Smooth muscle cell (in vitro differentiated cells): Measurements from ENCODE around the gene TEX51. TPM values are rescaled to one million over a fixed set of nuclear protein-coding genes. Genes with fewer than 3 reads are reported as not detected.

Experiments
- DNase-seq: peaks from one replicate; lab custom pipeline; 2025; ENCODE audit not compliant: unreplicated experiment; lab: John Stamatoyannopoulos, UW
- H2AFZ ChIP-seq: fragments of 200-600 bp; sonication (generic); 2 replicates; pipeline ENCODE4 v1.6.0; 2016; ENCODE audit warnings: antibody characterized with exemption, low read depth, mild to moderate bottlenecking
- H3F3A ChIP-seq: fragments of 200-600 bp; sonication (generic); 2 replicates; pipeline ENCODE4 v1.6.0; 2017; ENCODE audit warnings: antibody characterized with exemption, low read depth
- H3K27ac ChIP-seq: fragments of 200-600 bp; sonication (generic); 2 replicates; pipeline ENCODE4 v1.5.1; 2016; ENCODE audit warnings: low read depth, mild to moderate bottlenecking
- H3K27me3 ChIP-seq: fragments of 200-600 bp; sonication (generic); 2 replicates; pipeline ENCODE4 v1.6.1; 2016; ENCODE audit warnings: low read depth, mild to moderate bottlenecking
- H3K36me3 ChIP-seq: fragments of 200-600 bp; sonication (generic); 2 replicates; pipeline ENCODE4 v1.5.1; 2016; ENCODE audit warnings: low read depth
- H3K4me1 ChIP-seq: fragments of 200-600 bp; sonication (generic); 2 replicates; pipeline ENCODE4 v1.5.1; 2016; ENCODE audit warnings: low read depth
- H3K4me2 ChIP-seq: fragments of 200-600 bp; sonication (generic); 2 replicates; pipeline ENCODE4 v1.6.0; 2016; ENCODE audit warnings: mild to moderate bottlenecking
- H3K4me3 ChIP-seq: fragments of 200-600 bp; sonication (generic); 2 replicates; pipeline ENCODE4 v1.5.1; 2016; ENCODE audit warnings: mild to moderate bottlenecking
- H3K79me2 ChIP-seq: fragments of 200-600 bp; sonication (generic); 2 replicates; pipeline ENCODE4 v1.6.0; 2016; ENCODE audit warnings: low read depth, mild to moderate bottlenecking
- H3K9ac ChIP-seq: fragments of 200-600 bp; sonication (generic); 2 replicates; pipeline ENCODE4 v1.6.0; 2016; ENCODE audit warnings: low read depth
- H3K9me3 ChIP-seq: fragments of 200-600 bp; sonication (generic); replicated peaks from 2 replicates; pipeline ENCODE4 v1.5.1; 2016; ENCODE audit warnings: low read depth
- H4K20me1 ChIP-seq: fragments of 200-600 bp; sonication (generic); 2 replicates; pipeline ENCODE4 v1.6.0; 2016; ENCODE audit warnings: low read depth
- CTCF ChIP-seq: fragments of 200-600 bp; sonication (generic); IDR thresholded peaks from 2 replicates; pipeline ENCODE4 v1.5.1; 2017; ENCODE audit warnings: borderline replicate concordance, mild to moderate bottlenecking, antibody characterized with exemption; ENCODE audit not compliant: insufficient read depth, poor library complexity, severe bottlenecking
- WGBS: methylation state at CpG from one replicate; pipeline ENCODE4 v1.1.7; 2016; ENCODE audit warnings: low lambda C conversion rate; 5-methylcytosine and 5-hydroxymethylcytosine counted together
- polyA plus RNA-seq: library from polyadenylated mRNA; unstranded; fragments of >200 nt; fragmentation: Nextera tagmentation; extraction: Ambion mirVana; gene quantifications from 2 replicates; pipeline ENCODE4 v1.2.1, GENCODE V29; 2016
- total RNA-seq: library from RNA; depleted of rRNA; stranded (reverse); fragments of >200 nt; gene quantifications from 2 replicates; pipeline ENCODE4 v1.2.3, GENCODE V29; 2014

Gene TEX51
- total and polyA plus RNA-seq, 2 experiments from 2014 or later = not detected

- no peaks in the 10 kb centered on the region for H3K79me2 ChIP-seq
- H3K4me1 ChIP-seq = no peaks in the 10 kb centered on the region
- no peaks in the 10 kb centered on the region for H4K20me1 ChIP-seq
- no peaks in the 10 kb centered on the region for H3F3A ChIP-seq
- no peaks in the 10 kb centered on the region for H3K27me3 ChIP-seq
- no peak overlapping the region for H3K4me2 ChIP-seq
- H3K4me3 ChIP-seq = no peak overlapping the region
- no peaks in the 10 kb centered on the region for H3K36me3 ChIP-seq
- H2AFZ ChIP-seq = no peak overlapping the region
- H3K27ac ChIP-seq = no peak overlapping the region
- DNase-seq = no peak
- no peaks in the 10 kb centered on the region for H3K9me3 ChIP-seq
- WGBS = 62% methylated on average over 10 of the region's 10 CpGs
- H3K9ac ChIP-seq = no peak overlapping the region
- no peak for TF ChIP-seq CTCF
Measured at GRCh38 chr2:126908721-126909177, 10.1 kb downstream of the TEX51 start.

GRCh38 chr2:126909366-126909765 lies 10.7 kb downstream of the TEX51 start:
- H3K27me3 ChIP-seq = no peaks in the 10 kb centered on the region
- H3K4me3 ChIP-seq = no peak overlapping the region
- no peaks in the 10 kb centered on the region for H3K36me3 ChIP-seq
- no peak overlapping the region for H3K27ac ChIP-seq
- 92% methylated on average over 6 of the region's 6 CpGs for WGBS
- no peaks in the 10 kb centered on the region for H3F3A ChIP-seq
- H2AFZ ChIP-seq = no peak overlapping the region
- no peak overlapping the region for H3K9ac ChIP-seq
- H3K79me2 ChIP-seq = no peaks in the 10 kb centered on the region
- H3K9me3 ChIP-seq = no peaks in the 10 kb centered on the region
- no peaks in the 10 kb centered on the region for H4K20me1 ChIP-seq
- DNase-seq = no peak
- no peak for TF ChIP-seq CTCF
- no peak overlapping the region for H3K4me2 ChIP-seq
- no peaks in the 10 kb centered on the region for H3K4me1 ChIP-seq

DNA sequence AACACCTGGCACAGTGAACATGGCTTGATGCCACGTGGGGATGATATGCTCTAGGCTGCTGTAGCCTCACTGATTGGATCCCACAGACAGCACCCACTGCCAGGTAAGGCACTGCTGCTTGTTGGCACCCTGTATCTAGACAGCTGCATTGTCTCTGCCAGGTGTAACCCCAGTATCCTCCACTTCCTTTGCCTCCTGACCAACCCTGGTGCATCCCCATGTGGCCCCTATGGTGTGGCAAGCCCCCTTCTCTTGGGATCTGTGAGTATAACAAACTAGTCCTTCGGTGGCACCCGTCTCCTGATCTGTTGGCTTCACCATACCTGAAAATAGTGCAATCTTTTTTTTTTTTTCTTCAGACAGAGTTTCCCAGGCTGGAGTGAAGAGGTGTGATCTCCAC lies 11.1 kb downstream of the TEX51 start:
- Histone ChIP-seq H4K20me1 (no peaks in the 10 kb centered on the region), H3K9me3 (no peaks in the 10 kb centered on the region), H3K27me3 (no peaks in the 10 kb centered on the region), H3K27ac (no peak overlapping the region), H3K4me1 (no peaks in the 10 kb centered on the region), H3K4me3 (no peak overlapping the region), H3F3A (no peaks in the 10 kb centered on the region), H3K79me2 (no peaks in the 10 kb centered on the region), H3K4me2 (no peak overlapping the region), H2AFZ (no peak overlapping the region), H3K36me3 (no peaks in the 10 kb centered on the region), H3K9ac (no peak overlapping the region)
- TF ChIP-seq CTCF = no peak
- 93% methylated on average over 3 of the region's 3 CpGs for WGBS
- no peak for DNase-seq

GRCh38 chr2:126910637-126911036 lies 11.9 kb downstream of the TEX51 start:
- H3K79me2 ChIP-seq = no peaks in the 10 kb centered on the region
- H3K9ac ChIP-seq = no peak overlapping the region
- H3K27ac ChIP-seq = no peak overlapping the region
- H3K4me2 ChIP-seq = no peak overlapping the region
- 76% methylated on average over 1 of the region's 1 CpG for WGBS
- no peak overlapping the region for H2AFZ ChIP-seq
- H3K36me3 ChIP-seq = no peaks in the 10 kb centered on the region
- no peak for TF ChIP-seq CTCF
- DNase-seq = no peak
- H3K9me3 ChIP-seq = no peaks in the 10 kb centered on the region
- H3K27me3 ChIP-seq = no peaks in the 10 kb centered on the region
- H3F3A ChIP-seq = no peaks in the 10 kb centered on the region
- no peaks in the 10 kb centered on the region for H3K4me1 ChIP-seq
- no peaks in the 10 kb centered on the region for H4K20me1 ChIP-seq
- H3K4me3 ChIP-seq = no peak overlapping the region
